HCT116 (cell line): ENCODE data around the gene DNAH5.

Source experiments
- ATF3 ChIP-seq: IDR thresholded peaks from 2 replicates; pipeline ENCODE4 v1.6.1; 2012
- CTCF ChIP-seq, 3 experiments: fragments of 200-600 bp in 1 of 3; sonication (generic) in 1 of 3; IDR thresholded peaks in 2 of 3; conservative IDR thresholded peaks in 1 of 3; 2 replicates each; pipeline ENCODE4 v1.5.1; 2012 to 2017; ENCODE audit warnings: low read depth in 2 of 3, low read length in 2 of 3, antibody characterized with exemption in 1 of 3, borderline replicate concordance in 1 of 3, control low read depth in 1 of 3, mild to moderate bottlenecking in 1 of 3, mixed read lengths in 1 of 3, mixed run types in 1 of 3, moderate library complexity in 1 of 3; ENCODE audit not compliant: insufficient read depth in 1 of 3
- ELF1 ChIP-seq: IDR thresholded peaks from 2 replicates; pipeline ENCODE4 v1.6.1; 2012; ENCODE audit warnings: low read depth, borderline replicate concordance
- EZH2phosphoT487 ChIP-seq: fragments of 200-600 bp; IDR thresholded peaks from 2 replicates; pipeline ENCODE4 v1.6.1; 2018; ENCODE audit warnings: antibody characterized with exemption, borderline replicate concordance
- MAX ChIP-seq: IDR thresholded peaks from 2 replicates; pipeline ENCODE4 v1.6.1; 2012
- POLR2A ChIP-seq: IDR thresholded peaks from 2 replicates; pipeline ENCODE4 v1.7.0; 2011; ENCODE audit warnings: borderline replicate concordance; ENCODE audit not compliant: insufficient read depth, insufficient read length; ENCODE audit errors: extremely low read depth
- POLR2AphosphoS5 ChIP-seq: IDR thresholded peaks from 2 replicates; pipeline ENCODE4 v1.6.1; 2011; ENCODE audit warnings: mild to moderate bottlenecking, low read depth, low read length, moderate library complexity
- SP1 ChIP-seq: IDR thresholded peaks from 2 replicates; pipeline ENCODE4 v1.6.1; 2012; ENCODE audit warnings: low read depth
- TCF7L2 ChIP-seq: IDR thresholded peaks from 2 replicates; pipeline ENCODE4 v1.7.0; 2011; ENCODE audit warnings: borderline replicate concordance, inconsistent platforms; ENCODE audit not compliant: insufficient read depth, insufficient read length; ENCODE audit errors: extremely low read depth

- TF ChIP-seq TCF7L2 = no peak
- no peak for TF ChIP-seq POLR2AphosphoS5
- no peak for TF ChIP-seq SP1
- no peak for TF ChIP-seq MAX
- no peak for TF ChIP-seq CTCF (IDR thresholded peaks at IDR 0.05 in 2 of 3, conservative IDR thresholded peaks at IDR 0.05 in 1 of 3; ENCODE audit: borderline replicate concordance in 1 of 3, insufficient read depth in 1 of 3, low read depth in 2 of 3, low read length in 2 of 3)
- no peak for TF ChIP-seq ELF1
- TF ChIP-seq POLR2A = no peak
- no peak for TF ChIP-seq ATF3
- TF ChIP-seq EZH2phosphoT487 = no peak
These were observed 170.8 kb downstream of the DNAH5 start for GRCh38 chr5:13773649-13774048.
